NT2/D1 (cell line): ENCODE results near the gene ZNF440.

Experiments used
- YY1 ChIP-seq: IDR thresholded peaks from 2 replicates; pipeline ENCODE4 v1.6.1; 2011; ENCODE audit not compliant: insufficient read length, insufficient read depth
- ZNF274 ChIP-seq: IDR thresholded peaks from 2 replicates; pipeline ENCODE4 v1.6.1; 2011; ENCODE audit warnings: mild to moderate bottlenecking, low read depth, low read length

DNA sequence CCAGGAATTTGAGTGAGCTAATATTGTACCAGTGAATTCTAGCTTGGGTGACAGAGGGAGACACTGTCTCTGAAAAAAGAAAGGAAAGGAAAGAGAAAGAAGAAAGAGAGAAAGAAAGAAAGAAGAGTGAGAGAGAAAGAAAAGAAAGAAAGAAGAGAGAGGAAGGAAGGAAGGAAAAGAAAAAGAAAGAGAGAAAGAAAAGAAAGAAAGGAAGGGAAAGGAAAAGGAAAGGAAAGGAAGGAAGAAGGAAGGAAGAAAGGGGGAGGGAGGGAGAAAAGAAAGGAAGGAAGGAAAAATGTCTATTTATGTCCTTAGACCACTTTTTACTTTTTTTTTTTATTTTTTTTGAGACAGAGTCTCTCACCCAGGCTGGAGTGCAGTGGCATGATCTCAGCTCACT, 21.1 kb upstream of the ZNF440 start:
- TF ChIP-seq ZNF274 (no peak), YY1 (no peak)
